Measurements from ENCODE around the gene ZMYND8.

The ZMYND8 gene

DNA sequence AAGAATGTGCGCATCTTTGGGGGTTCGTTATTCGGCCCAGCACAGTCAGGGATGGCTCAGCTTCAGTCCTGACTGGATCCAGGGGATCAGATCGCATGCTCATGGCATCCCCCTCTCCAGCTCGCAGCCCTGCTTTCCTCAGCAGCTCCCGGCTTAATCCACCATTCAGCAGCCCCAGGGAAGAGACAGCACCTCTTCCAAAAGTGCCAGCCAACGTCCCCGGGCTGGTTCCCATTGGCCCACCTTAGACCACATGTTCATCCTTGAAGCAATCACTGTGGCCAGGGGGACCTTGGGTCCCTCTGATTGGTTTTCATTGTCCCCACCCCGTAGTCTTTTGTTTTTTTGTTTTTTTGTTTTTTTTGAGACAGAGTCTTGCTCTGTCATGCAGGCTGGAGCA lies 188.7 kb downstream of the ZMYND8 start:
- DNase-seq: no peak

DNA sequence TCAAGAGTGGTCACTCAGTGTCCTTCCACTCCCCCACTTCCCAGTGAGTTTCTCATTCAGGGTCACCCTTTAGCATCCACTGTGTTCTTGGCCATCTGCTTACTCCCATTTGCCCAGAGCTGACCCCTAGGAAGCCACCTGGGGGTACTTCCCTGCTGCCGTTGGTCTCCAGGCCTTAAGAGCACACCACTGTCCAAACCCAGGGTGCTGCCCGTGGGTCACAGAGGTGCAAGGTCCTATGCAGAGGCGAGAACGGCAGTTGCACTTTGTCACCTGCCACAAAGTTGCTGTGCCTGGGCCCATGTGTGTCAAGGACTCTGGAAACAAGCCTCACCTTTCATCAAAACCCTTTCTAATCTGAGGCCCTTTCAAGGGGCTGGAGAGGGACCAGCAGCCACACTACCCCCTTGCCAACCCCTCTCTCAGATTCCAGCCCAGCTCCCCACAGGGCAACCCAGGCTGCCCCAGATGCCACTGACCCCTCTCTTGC lies 191.1 kb downstream of the ZMYND8 start:
- no peak for DNase-seq

GRCh38 chr20:47164140-47164539 lies 192.4 kb downstream of the ZMYND8 start:
- DNase-seq: no peak

DNA sequence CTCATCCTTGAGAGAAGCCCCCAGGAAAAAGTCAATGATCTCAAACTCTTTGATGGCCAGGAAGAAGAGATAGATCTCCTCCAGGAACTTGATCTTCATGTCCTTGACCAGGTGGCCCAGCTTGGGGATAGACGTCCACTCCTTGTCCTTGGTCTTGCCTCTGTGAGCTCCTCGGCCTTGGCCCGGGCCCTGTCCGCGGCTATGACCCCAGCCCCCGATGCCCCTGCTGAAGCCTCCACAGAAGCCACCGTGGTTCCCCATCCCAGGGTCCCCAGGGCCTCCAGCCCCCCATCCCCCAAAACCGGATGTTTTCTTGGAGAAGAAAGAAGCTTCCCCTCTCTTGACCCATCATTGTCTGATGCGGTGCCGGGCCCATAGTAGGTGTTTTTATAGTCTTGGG lies 195.1 kb downstream of the ZMYND8 start:
- no peak for DNase-seq

- no peak for DNase-seq
These were observed 195.5 kb downstream of the ZMYND8 start for GRCh38 chr20:47160992-47161391.

DNA sequence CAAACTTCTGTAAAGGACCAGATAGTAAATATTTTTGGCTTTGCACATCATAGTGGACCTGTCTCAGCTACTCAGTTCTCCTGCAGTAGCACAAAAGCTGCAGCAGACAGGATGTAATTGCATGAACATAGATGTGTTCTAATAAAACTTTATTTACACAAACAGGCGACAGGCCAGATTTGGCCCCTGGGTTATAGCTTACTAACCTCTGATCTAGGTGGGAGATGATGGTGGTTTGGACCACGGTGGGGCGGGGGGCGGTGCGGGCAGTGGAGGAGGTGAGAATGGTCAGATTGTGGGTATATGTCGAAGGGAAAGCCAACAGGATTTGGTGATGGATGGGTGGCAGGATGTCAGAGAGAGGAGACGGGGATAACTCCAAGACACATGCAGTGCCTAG lies 196.3 kb downstream of the ZMYND8 start:
- DNase-seq: no peak
